ENCODE data around the gene WDR1.
"Not testable (repeated sequence)": the region's sequence is repeated elsewhere in the genome, so short reads cannot be mapped to it uniquely, and the experiment has no call there.

Gene WDR1

GRCh38 chr4:10130178-10130888, 13.7 kb upstream of the WDR1 start:
- Histone ChIP-seq H3K27me3 (replicated peaks; ENCODE audit: control insufficient read depth, insufficient read depth, low read length) (no peaks in the 10 kb centered on the region; the same call in 1 of the 2 replicates), H3K4me3 (replicated peaks; ENCODE audit: low read depth, low read length) (no peak overlapping the region), H3K36me3 (ENCODE audit: control insufficient read depth, insufficient read depth, low read length) (no peaks in the 10 kb centered on the region)
- TF ChIP-seq CTCF (IDR thresholded peaks at IDR 0.05; ENCODE audit: insufficient read depth, low read length, poor library complexity, severe bottlenecking): no peak
- no peak for DNase-seq (ENCODE audit: extremely low read depth, insufficient read length)

GRCh38 chr4:10129196-10130177, 12.9 kb upstream of the WDR1 start:
- H3K36me3 ChIP-seq (ENCODE audit: control insufficient read depth, insufficient read depth, low read length): no peaks in the 10 kb centered on the region
- no peak for TF ChIP-seq CTCF (IDR thresholded peaks at IDR 0.05; ENCODE audit: insufficient read depth, low read length, poor library complexity, severe bottlenecking)
- no peak for DNase-seq (ENCODE audit: extremely low read depth, insufficient read length)
- no peaks in the 10 kb centered on the region; the same call in 1 of the 2 replicates for H3K27me3 ChIP-seq (replicated peaks; ENCODE audit: control insufficient read depth, insufficient read depth, low read length)
- H3K4me3 ChIP-seq (replicated peaks; ENCODE audit: low read depth, low read length): no peak overlapping the region

- no peak overlapping the region for H3K4me3 ChIP-seq (replicated peaks; ENCODE audit: low read depth, low read length)
- H3K36me3 ChIP-seq (ENCODE audit: control insufficient read depth, insufficient read depth, low read length): no peaks in the 10 kb centered on the region
- H3K27me3 ChIP-seq (replicated peaks; ENCODE audit: control insufficient read depth, insufficient read depth, low read length): no peaks in the 10 kb centered on the region; the same call in 1 of the 2 replicates
- no peak for TF ChIP-seq CTCF (IDR thresholded peaks at IDR 0.05; ENCODE audit: insufficient read depth, low read length, poor library complexity, severe bottlenecking)
- DNase-seq (ENCODE audit: extremely low read depth, insufficient read length): no peak
Observed at GRCh38 chr4:10128761-10129160, 12.2 kb upstream of the WDR1 start.

DNA sequence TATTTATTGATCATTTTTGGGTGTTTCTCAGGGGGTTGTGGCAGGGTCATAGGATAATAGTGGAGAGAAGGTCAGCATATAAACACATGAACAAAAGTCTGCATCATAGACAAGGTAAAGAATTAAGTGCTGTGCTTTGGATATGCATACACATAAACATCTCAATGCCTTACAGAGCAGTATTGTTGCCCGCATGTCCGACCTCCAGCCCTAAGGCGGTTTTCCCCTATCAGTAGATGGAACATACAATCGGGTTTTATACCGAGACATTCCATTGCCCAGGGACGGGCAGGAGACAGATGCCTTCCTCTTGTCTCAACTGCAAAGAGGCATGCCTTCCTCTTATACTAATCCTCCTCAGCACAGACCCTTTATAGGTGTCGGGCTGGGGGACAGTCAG, 10.9 kb upstream of the WDR1 start:
- not testable (repeated sequence) for H3K27me3 ChIP-seq (replicated peaks; ENCODE audit: control insufficient read depth, insufficient read depth, low read length); DNase-seq (ENCODE audit: extremely low read depth, insufficient read length); H3K4me3 ChIP-seq (replicated peaks; ENCODE audit: low read depth, low read length); H3K36me3 ChIP-seq (ENCODE audit: control insufficient read depth, insufficient read depth, low read length)

GRCh38 chr4:10124167-10124930, 7.8 kb upstream of the WDR1 start:
- no peak for TF ChIP-seq CTCF (IDR thresholded peaks at IDR 0.05; ENCODE audit: insufficient read depth, low read length, poor library complexity, severe bottlenecking)
- no peak for DNase-seq (ENCODE audit: extremely low read depth, insufficient read length)
- Histone ChIP-seq H3K27me3 (replicated peaks; ENCODE audit: control insufficient read depth, insufficient read depth, low read length) (no peaks in the 10 kb centered on the region), H3K36me3 (ENCODE audit: control insufficient read depth, insufficient read depth, low read length) (no peaks in the 10 kb centered on the region), H3K4me3 (replicated peaks; ENCODE audit: low read depth, low read length) (no peak overlapping the region)

All from GM06990 (cell line).